Transverse colon (tissue), 4 donors: ENCODE data around the gene OXCT1. TPM values are rescaled to one million over a fixed set of nuclear protein-coding genes. Genes with fewer than 3 reads are reported as not detected.
"Not testable (repeated sequence)": the region's sequence is repeated elsewhere in the genome, so short reads cannot be mapped to it uniquely, and the experiment has no call there.

Source experiments
- DNase-seq: peaks from one replicate; pipeline ENCODE4 v3.0.0-alpha.2; 2019
- H3K27ac ChIP-seq, 4 donors: fragments of 200-600 bp; sonication (generic); 2 replicates each; pipeline ENCODE4 v1.5.1; 2016 to 2018; ENCODE audit warnings: inconsistent platforms in 4 of 4
- H3K27me3 ChIP-seq: fragments of 200-600 bp; sonication (generic); 2 replicates; pipeline ENCODE4 v1.5.1; 2017; ENCODE audit warnings: inconsistent platforms
- H3K36me3 ChIP-seq, 4 donors: fragments of 200-600 bp; sonication (generic); 2 replicates each; pipeline ENCODE4 v1.5.1; 2017 to 2019; ENCODE audit warnings: inconsistent platforms in 4 of 4
- H3K4me1 ChIP-seq, 4 donors: fragments of 200-600 bp; sonication (generic); 2 replicates each; pipeline ENCODE4 v1.5.1; 2017 to 2020; ENCODE audit warnings: inconsistent platforms in 4 of 4
- H3K4me3 ChIP-seq, 4 donors: fragments of 200-600 bp; sonication (generic); 1 replicate in 1 of 4; 2 replicates in 3 of 4; pipeline versions ENCODE4 v1.5.1 to v1.6.1; 2017 to 2019; ENCODE audit warnings: inconsistent platforms in 4 of 4
- H3K9me3 ChIP-seq, 2 donors: fragments of 200-600 bp; sonication (generic); 2 replicates each; pipeline ENCODE4 v1.5.1; 2017 to 2019; ENCODE audit warnings: inconsistent platforms in 2 of 2
- CTCF ChIP-seq, 5 experiments: fragments of 200-600 bp in 3 of 5; fragments of 450-650 bp in 2 of 5; sonication (generic) in 3 of 5; IDR thresholded peaks; 1 replicate in 2 of 5; 2 replicates in 3 of 5; pipeline ENCODE4 v1.5.1; 2016 to 2017; ENCODE audit warnings: antibody characterized with exemption in 5 of 5, inconsistent platforms in 3 of 5, mild to moderate bottlenecking in 2 of 5, moderate library complexity in 1 of 5
- EP300 ChIP-seq: sonication (generic); formaldehyde crosslinking; IDR thresholded peaks from one replicate; pipeline ENCODE4 v1.6.1; 2017; ENCODE audit warnings: antibody characterized with exemption, low read depth
- POLR2A ChIP-seq: fragments of 450-650 bp; IDR thresholded peaks from one replicate; pipeline ENCODE4 v1.6.1; 2016; ENCODE audit warnings: antibody characterized with exemption, mild to moderate bottlenecking, moderate library complexity
- POLR2AphosphoS5 ChIP-seq, 3 donors: sonication (generic); formaldehyde crosslinking; IDR thresholded peaks; one replicate each; pipeline ENCODE4 v1.6.1; 2016; ENCODE audit warnings: antibody characterized with exemption in 3 of 3
- WGBS, 2 donors: methylation state at CpG; one replicate each; pipeline ENCODE4 v1.1.5; 2018; ENCODE audit warnings: low coverage in 1 of 2; 5-methylcytosine and 5-hydroxymethylcytosine counted together
- in situ Hi-C, 4 donors: fragments of 200-750 bp; cut with MboI; loops; one replicate each; pipeline versions ENCODE4 v1.15.0 to v1.15.1; 2017; ENCODE audit warnings: low sequenced_read_pairs in 3 of 4, low pct_ligation_motif_present in 1 of 4, low pct_unique_long_range_greater_than_20kb in 1 of 4
- intact Hi-C: fragments of 100-400 bp; cut with DNase I; formaldehyde crosslinking; loops from one replicate; pipeline ENCODE4 v1.15.1; 2023; ENCODE audit warnings: low total_unique reads
- total RNA-seq, 4 donors: library from RNA; depleted of rRNA; stranded (reverse); fragments of >200 nt; gene quantifications; one replicate each; pipeline ENCODE4 v1.1.0, GENCODE V29; 2016

Gene OXCT1
- total RNA-seq, 4 donors from 2014 or later = 7.4 to 12.7 (median 8.4) TPM

GRCh38 chr5:41716382-41716781 is 153.8 kb downstream of the OXCT1 start:
- intact Hi-C loops = no loop called here
- Histone ChIP-seq H3K4me3 (no peak overlapping the region), H3K27ac (no peak overlapping the region), H3K4me1 (peaks cover 0 to 7% (median 2%) of the 10 kb centered on the region in 4 donors), H3K9me3 (no peaks in the 10 kb centered on the region), H3K36me3 (no peaks in the 10 kb centered on the region), H3K27me3 (no peaks in the 10 kb centered on the region)
- WGBS, 2 donors = 67 to 71% methylated on average over 2 of the region's 2 CpGs
- in situ Hi-C loops = loop anchor here in 1 of 4 donors (25.0 kb wide), 1 partner anchor 121 kb away; no protein-coding TSS in a partner anchor
- no peak for DNase-seq
- no peak for TF ChIP-seq EP300
- TF ChIP-seq CTCF (IDR thresholded peaks at IDR 0.05) = no peak
- no peak for TF ChIP-seq POLR2A
- no peak for TF ChIP-seq POLR2AphosphoS5 (IDR thresholded peaks at IDR 0.05)

GRCh38 chr5:41714446-41714845 is 155.8 kb downstream of the OXCT1 start:
- DNase-seq, H3K36me3 ChIP-seq, H3K27ac ChIP-seq, H3K4me1 ChIP-seq, H3K9me3 ChIP-seq, intact Hi-C loops, H3K27me3 ChIP-seq, H3K4me3 ChIP-seq: not testable (repeated sequence)
- in situ Hi-C loops = loop anchor here in 1 of 4 donors (25.0 kb wide), 1 partner anchor 123 kb away; no protein-coding TSS in a partner anchor

GRCh38 chr5:41708604-41708940 is 161.7 kb downstream of the OXCT1 start:
- Histone ChIP-seq H3K27ac (no peak overlapping the region), H3K36me3 (no peaks in the 10 kb centered on the region), H3K27me3 (no peaks in the 10 kb centered on the region), H3K4me1 (no peaks in the 10 kb centered on the region), H3K4me3 (no peak overlapping the region), H3K9me3 (peaks cover 3 to 16% of the 10 kb centered on the region in 2 donors)
- intact Hi-C loops (no loop called here), in situ Hi-C loops (loop anchor here in 1 of 4 donors (25.0 kb wide), 1 partner anchor 129 kb away; no protein-coding TSS in a partner anchor)
- no peak for TF ChIP-seq POLR2AphosphoS5 (IDR thresholded peaks at IDR 0.05)
- no peak for TF ChIP-seq CTCF (IDR thresholded peaks at IDR 0.05)
- TF ChIP-seq POLR2A = no peak
- TF ChIP-seq EP300 = no peak
- peak; percentile 14 for DNase-seq
- 43 to 46% methylated on average over 1 to 2 of the region's 2 CpGs for WGBS, 2 donors

GRCh38 chr5:41707853-41708603 is 162.2 kb downstream of the OXCT1 start:
- Histone ChIP-seq H3K27me3 (no peaks in the 10 kb centered on the region), H3K4me1 (no peaks in the 10 kb centered on the region), H3K9me3 (peaks cover 3 to 16% of the 10 kb centered on the region in 2 donors), H3K27ac (no peak overlapping the region), H3K4me3 (no peak overlapping the region), H3K36me3 (no peaks in the 10 kb centered on the region)
- 56 to 68% methylated on average over 1 to 4 of the region's 4 CpGs for WGBS, 2 donors
- in situ Hi-C loops = loop anchor here in 1 of 4 donors (25.0 kb wide), 1 partner anchor 129 kb away; no protein-coding TSS in a partner anchor
- TF ChIP-seq CTCF (IDR thresholded peaks at IDR 0.05) = peak in 4 of 5 experiments; percentile 24 to 41 (median 32)
- no peak for TF ChIP-seq POLR2A
- intact Hi-C loops = no loop called here
- no peak for DNase-seq
